GM18498 (cell line): ENCODE results near the gene SMC3.
"Not testable (repeated sequence)": the region's sequence is repeated elsewhere in the genome, so short reads cannot be mapped to it uniquely, and the experiment has no call there.

Experiments used
- ATAC-seq: cut with Tn5 transposase; IDR thresholded peaks from one replicate; pipeline ENCODE4 v1.9.1; 2021; ENCODE audit warnings: mild to moderate bottlenecking, moderate library complexity; ENCODE audit not compliant: unreplicated experiment

SMC3 gene

GRCh38 chr10:110567201-110568054 is at the start of gene SMC3:
Gene SMC3, plus strand, starts transcription at chr10:110567695. Its CDS starts 122 bp downstream, at chr10:110567817.
- ATAC-seq = peak; percentile 90

- no peak for ATAC-seq
Observed at GRCh38 chr10:110522365-110522988, 45.0 kb upstream of the SMC3 start.

GRCh38 chr10:110523736-110524135 is 43.8 kb upstream of the SMC3 start:
- no peak for ATAC-seq

GRCh38 chr10:110524179-110524858 is 43.2 kb upstream of the SMC3 start:
- no peak for ATAC-seq

GRCh38 chr10:110524859-110525232 is 42.6 kb upstream of the SMC3 start:
- ATAC-seq = no peak

GRCh38 chr10:110525349-110526260 is 41.9 kb upstream of the SMC3 start:
- no peak for ATAC-seq

GRCh38 chr10:110527731-110528171 is 39.7 kb upstream of the SMC3 start:
- no peak for ATAC-seq

GRCh38 chr10:110528224-110528996 is 39.1 kb upstream of the SMC3 start:
- peak; percentile 20 for ATAC-seq

- ATAC-seq = peak; percentile 70
Observed at GRCh38 chr10:110528997-110529524, 38.4 kb upstream of the SMC3 start.

- no peak for ATAC-seq
Observed at GRCh38 chr10:110529596-110530011, 37.9 kb upstream of the SMC3 start.

- ATAC-seq = no peak
Observed at GRCh38 chr10:110530131-110530831, 37.2 kb upstream of the SMC3 start.

GRCh38 chr10:110531687-110532086 is 35.8 kb upstream of the SMC3 start:
- ATAC-seq = no peak

GRCh38 chr10:110532628-110533027 is 34.9 kb upstream of the SMC3 start:
- ATAC-seq = not testable (repeated sequence)

GRCh38 chr10:110533149-110533548 is 34.3 kb upstream of the SMC3 start:
- no peak for ATAC-seq

GRCh38 chr10:110534571-110534970 is 32.9 kb upstream of the SMC3 start:
- ATAC-seq = no peak

GRCh38 chr10:110535958-110536891 is 31.3 kb upstream of the SMC3 start:
- peak; percentile 88 for ATAC-seq

GRCh38 chr10:110539091-110539490 is 28.4 kb upstream of the SMC3 start:
- ATAC-seq = no peak

- no peak for ATAC-seq
Observed at GRCh38 chr10:110540031-110540430, 27.5 kb upstream of the SMC3 start.
